WI38 (cell line): ENCODE results near the gene SIGLEC12.

Source experiments
- H3K4me3 ChIP-seq: 2 replicates; pipeline ENCODE4 v1.5.1; 2011; ENCODE audit warnings: low read depth, mild to moderate bottlenecking, control low read depth, low read length
- CTCF ChIP-seq: IDR thresholded peaks from 2 replicates; pipeline ENCODE4 v1.5.1; 2012; ENCODE audit warnings: low read depth, mild to moderate bottlenecking, control low read depth, low read length

Gene SIGLEC12

GRCh38 chr19:51491586-51491985, 10.0 kb downstream of the SIGLEC12 start:
- no peak for TF ChIP-seq CTCF
- H3K4me3 ChIP-seq, result no peak overlapping the region

- H3K4me3 ChIP-seq, result no peak overlapping the region
- no peak for TF ChIP-seq CTCF
Measured at GRCh38 chr19:51490676-51491075, 10.9 kb downstream of the SIGLEC12 start.

GRCh38 chr19:51489113-51489512, 12.5 kb downstream of the SIGLEC12 start:
- no peak for TF ChIP-seq CTCF
- H3K4me3 ChIP-seq, result no peak overlapping the region

- no peak overlapping the region for H3K4me3 ChIP-seq
- no peak for TF ChIP-seq CTCF
Measured at GRCh38 chr19:51488491-51488890, 13.1 kb downstream of the SIGLEC12 start.

- no peak for TF ChIP-seq CTCF
- H3K4me3 ChIP-seq, result no peak overlapping the region
Measured at GRCh38 chr19:51485960-51486660, 15.5 kb downstream of the SIGLEC12 start.

- no peak for TF ChIP-seq CTCF
- H3K4me3 ChIP-seq, result no peak overlapping the region
Measured at GRCh38 chr19:51480590-51480989, 21.0 kb downstream of the SIGLEC12 start.

GRCh38 chr19:51479531-51480331, 21.9 kb downstream of the SIGLEC12 start:
- TF ChIP-seq CTCF, result no peak

More at GRCh38 chr19:51479531-51480331, 21.9 kb downstream of the SIGLEC12 start:
- no peak overlapping the region for H3K4me3 ChIP-seq
